ENCODE measurements around the gene CLIC4. TPM values are rescaled to one million over a fixed set of nuclear protein-coding genes. Genes with fewer than 3 reads are reported as not detected.

The CLIC4 gene
- total and polyA plus RNA-seq, 2 experiments from 2014 or later, result 92.5 to 308 TPM

DNA sequence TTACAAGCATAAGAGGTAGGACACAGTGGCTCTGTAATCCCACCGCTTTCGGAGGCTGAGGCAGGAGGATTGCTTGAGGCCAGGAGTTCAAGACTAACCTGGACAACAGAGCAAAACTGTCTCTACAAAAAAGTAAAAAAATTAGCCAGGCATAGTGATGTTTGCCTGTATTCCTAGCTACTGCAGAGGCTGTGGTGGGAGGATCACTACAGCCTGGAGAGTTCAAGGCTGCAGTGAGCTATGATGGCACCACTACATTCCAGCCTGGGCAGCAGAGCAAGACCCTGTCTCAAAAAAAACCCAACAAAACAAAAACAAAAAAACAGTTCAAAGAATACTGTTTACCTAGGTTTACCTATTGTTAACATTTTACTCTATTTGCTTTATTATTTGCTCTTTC lies 37.4 kb downstream of the CLIC4 start:
- Mint-ChIP-seq H3K36me3 (ENCODE audit: low read depth) (peaks cover 19% of the 10 kb centered on the region; the same call in 2 of the 3 replicates), H3K27me3 (ENCODE audit: insufficient read depth, low read depth, poor library complexity) (no peaks in the 10 kb centered on the region), H3K27ac (no peak overlapping the region), H3K4me3 (no peak overlapping the region), H3K4me1 (peaks cover 9% of the 10 kb centered on the region; the same call in 2 of the 3 replicates), H3K9me3 (no peaks in the 10 kb centered on the region)
- H3K4me2 ChIP-seq, result no peak overlapping the region
- H3K27me3 ChIP-seq (ENCODE audit: insufficient read depth), result no peaks in the 10 kb centered on the region
- no peaks in the 10 kb centered on the region for H3K9me2 ChIP-seq (ENCODE audit: insufficient read depth)
- no peak for DNase-seq (ENCODE audit: low spot score)
- H3K27ac ChIP-seq (ENCODE audit: low read depth), result no peak overlapping the region; the same call in 1 of the 2 replicates
- H2AFZ ChIP-seq, result no peak overlapping the region
- H3K79me2 ChIP-seq (replicated peaks; ENCODE audit: insufficient read depth), result peaks cover 100% of the 10 kb centered on the region
- no peak for ATAC-seq
- H3F3A ChIP-seq (replicated peaks; ENCODE audit: low read depth), result 0 out of 2 replicates have a peak, but pooled peaks cover 9% of the 10 kb centered on the region
- TF ChIP-seq STAT1 (IDR thresholded peaks at IDR 0.05; ENCODE audit: unreplicated experiment), result no peak
- TF ChIP-seq NANOG (IDR thresholded peaks at IDR 0.05; ENCODE audit: borderline replicate concordance), result no peak
- no peak for TF ChIP-seq CREB1 (CRISPR knock-in tag; IDR thresholded peaks at IDR 0.05; ENCODE audit: low read depth)
- no peak for TF ChIP-seq POLR2AphosphoS5 (IDR thresholded peaks at IDR 0.05; ENCODE audit: low read depth)
- TF ChIP-seq JUNB (IDR thresholded peaks at IDR 0.05; ENCODE audit: unreplicated experiment), result no peak
- TF ChIP-seq, protein P1, sequence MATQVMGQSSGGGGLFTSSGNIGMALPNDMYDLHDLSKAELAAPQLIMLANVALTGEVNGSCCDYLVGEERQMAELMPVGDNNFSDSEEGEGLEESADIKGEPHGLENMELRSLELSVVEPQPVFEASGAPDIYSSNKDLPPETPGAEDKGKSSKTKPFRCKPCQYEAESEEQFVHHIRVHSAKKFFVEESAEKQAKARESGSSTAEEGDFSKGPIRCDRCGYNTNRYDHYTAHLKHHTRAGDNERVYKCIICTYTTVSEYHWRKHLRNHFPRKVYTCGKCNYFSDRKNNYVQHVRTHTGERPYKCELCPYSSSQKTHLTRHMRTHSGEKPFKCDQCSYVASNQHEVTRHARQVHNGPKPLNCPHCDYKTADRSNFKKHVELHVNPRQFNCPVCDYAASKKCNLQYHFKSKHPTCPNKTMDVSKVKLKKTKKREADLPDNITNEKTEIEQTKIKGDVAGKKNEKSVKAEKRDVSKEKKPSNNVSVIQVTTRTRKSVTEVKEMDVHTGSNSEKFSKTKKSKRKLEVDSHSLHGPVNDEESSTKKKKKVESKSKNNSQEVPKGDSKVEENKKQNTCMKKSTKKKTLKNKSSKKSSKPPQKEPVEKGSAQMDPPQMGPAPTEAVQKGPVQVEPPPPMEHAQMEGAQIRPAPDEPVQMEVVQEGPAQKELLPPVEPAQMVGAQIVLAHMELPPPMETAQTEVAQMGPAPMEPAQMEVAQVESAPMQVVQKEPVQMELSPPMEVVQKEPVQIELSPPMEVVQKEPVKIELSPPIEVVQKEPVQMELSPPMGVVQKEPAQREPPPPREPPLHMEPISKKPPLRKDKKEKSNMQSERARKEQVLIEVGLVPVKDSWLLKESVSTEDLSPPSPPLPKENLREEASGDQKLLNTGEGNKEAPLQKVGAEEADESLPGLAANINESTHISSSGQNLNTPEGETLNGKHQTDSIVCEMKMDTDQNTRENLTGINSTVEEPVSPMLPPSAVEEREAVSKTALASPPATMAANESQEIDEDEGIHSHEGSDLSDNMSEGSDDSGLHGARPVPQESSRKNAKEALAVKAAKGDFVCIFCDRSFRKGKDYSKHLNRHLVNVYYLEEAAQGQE (IDR thresholded peaks at IDR 0.05; ENCODE audit: unreplicated experiment), result no peak
- no peak for TF ChIP-seq ZNF114 (CRISPR knock-in tag; IDR thresholded peaks at IDR 0.05)
- TF ChIP-seq, protein P2, sequence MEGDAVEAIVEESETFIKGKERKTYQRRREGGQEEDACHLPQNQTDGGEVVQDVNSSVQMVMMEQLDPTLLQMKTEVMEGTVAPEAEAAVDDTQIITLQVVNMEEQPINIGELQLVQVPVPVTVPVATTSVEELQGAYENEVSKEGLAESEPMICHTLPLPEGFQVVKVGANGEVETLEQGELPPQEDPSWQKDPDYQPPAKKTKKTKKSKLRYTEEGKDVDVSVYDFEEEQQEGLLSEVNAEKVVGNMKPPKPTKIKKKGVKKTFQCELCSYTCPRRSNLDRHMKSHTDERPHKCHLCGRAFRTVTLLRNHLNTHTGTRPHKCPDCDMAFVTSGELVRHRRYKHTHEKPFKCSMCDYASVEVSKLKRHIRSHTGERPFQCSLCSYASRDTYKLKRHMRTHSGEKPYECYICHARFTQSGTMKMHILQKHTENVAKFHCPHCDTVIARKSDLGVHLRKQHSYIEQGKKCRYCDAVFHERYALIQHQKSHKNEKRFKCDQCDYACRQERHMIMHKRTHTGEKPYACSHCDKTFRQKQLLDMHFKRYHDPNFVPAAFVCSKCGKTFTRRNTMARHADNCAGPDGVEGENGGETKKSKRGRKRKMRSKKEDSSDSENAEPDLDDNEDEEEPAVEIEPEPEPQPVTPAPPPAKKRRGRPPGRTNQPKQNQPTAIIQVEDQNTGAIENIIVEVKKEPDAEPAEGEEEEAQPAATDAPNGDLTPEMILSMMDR (conservative IDR thresholded peaks at IDR 0.05; ENCODE audit: low read depth in 2 of 2), result no peak
- TF ChIP-seq EZH2phosphoT487 (IDR thresholded peaks at IDR 0.05; ENCODE audit: unreplicated experiment), result no peak
- TF ChIP-seq, protein P3, sequence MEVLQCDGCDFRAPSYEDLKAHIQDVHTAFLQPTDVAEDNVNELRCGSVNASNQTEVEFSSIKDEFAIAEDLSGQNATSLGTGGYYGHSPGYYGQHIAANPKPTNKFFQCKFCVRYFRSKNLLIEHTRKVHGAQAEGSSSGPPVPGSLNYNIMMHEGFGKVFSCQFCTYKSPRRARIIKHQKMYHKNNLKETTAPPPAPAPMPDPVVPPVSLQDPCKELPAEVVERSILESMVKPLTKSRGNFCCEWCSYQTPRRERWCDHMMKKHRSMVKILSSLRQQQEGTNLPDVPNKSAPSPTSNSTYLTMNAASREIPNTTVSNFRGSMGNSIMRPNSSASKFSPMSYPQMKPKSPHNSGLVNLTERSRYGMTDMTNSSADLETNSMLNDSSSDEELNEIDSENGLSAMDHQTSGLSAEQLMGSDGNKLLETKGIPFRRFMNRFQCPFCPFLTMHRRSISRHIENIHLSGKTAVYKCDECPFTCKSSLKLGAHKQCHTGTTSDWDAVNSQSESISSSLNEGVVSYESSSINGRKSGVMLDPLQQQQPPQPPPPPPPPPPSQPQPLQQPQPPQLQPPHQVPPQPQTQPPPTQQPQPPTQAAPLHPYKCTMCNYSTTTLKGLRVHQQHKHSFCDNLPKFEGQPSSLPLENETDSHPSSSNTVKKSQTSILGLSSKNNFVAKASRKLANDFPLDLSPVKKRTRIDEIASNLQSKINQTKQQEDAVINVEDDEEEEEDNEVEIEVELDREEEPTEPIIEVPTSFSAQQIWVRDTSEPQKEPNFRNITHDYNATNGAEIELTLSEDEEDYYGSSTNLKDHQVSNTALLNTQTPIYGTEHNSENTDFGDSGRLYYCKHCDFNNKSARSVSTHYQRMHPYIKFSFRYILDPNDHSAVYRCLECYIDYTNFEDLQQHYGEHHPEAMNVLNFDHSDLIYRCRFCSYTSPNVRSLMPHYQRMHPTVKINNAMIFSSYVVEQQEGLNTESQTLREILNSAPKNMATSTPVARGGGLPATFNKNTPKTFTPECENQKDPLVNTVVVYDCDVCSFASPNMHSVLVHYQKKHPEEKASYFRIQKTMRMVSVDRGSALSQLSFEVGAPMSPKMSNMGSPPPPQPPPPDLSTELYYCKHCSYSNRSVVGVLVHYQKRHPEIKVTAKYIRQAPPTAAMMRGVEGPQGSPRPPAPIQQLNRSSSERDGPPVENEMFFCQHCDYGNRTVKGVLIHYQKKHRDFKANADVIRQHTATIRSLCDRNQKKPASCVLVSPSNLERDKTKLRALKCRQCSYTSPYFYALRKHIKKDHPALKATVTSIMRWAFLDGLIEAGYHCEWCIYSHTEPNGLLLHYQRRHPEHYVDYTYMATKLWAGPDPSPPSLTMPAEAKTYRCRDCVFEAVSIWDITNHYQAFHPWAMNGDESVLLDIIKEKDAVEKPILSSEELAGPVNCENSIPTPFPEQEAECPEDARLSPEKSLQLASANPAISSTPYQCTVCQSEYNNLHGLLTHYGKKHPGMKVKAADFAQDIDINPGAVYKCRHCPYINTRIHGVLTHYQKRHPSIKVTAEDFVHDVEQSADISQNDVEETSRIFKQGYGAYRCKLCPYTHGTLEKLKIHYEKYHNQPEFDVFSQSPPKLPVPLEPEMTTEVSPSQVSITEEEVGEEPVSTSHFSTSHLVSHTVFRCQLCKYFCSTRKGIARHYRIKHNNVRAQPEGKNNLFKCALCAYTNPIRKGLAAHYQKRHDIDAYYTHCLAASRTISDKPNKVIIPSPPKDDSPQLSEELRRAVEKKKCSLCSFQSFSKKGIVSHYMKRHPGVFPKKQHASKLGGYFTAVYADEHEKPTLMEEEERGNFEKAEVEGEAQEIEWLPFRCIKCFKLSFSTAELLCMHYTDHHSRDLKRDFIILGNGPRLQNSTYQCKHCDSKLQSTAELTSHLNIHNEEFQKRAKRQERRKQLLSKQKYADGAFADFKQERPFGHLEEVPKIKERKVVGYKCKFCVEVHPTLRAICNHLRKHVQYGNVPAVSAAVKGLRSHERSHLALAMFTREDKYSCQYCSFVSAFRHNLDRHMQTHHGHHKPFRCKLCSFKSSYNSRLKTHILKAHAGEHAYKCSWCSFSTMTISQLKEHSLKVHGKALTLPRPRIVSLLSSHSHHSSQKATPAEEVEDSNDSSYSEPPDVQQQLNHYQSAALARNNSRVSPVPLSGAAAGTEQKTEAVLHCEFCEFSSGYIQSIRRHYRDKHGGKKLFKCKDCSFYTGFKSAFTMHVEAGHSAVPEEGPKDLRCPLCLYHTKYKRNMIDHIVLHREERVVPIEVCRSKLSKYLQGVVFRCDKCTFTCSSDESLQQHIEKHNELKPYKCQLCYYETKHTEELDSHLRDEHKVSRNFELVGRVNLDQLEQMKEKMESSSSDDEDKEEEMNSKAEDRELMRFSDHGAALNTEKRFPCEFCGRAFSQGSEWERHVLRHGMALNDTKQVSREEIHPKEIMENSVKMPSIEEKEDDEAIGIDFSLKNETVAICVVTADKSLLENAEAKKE (CRISPR knock-in tag; IDR thresholded peaks at IDR 0.05), result no peak
- no peak for TF ChIP-seq EZH2 (IDR thresholded peaks at IDR 0.05; ENCODE audit: low read depth, unreplicated experiment)
- TF ChIP-seq, protein P4, sequence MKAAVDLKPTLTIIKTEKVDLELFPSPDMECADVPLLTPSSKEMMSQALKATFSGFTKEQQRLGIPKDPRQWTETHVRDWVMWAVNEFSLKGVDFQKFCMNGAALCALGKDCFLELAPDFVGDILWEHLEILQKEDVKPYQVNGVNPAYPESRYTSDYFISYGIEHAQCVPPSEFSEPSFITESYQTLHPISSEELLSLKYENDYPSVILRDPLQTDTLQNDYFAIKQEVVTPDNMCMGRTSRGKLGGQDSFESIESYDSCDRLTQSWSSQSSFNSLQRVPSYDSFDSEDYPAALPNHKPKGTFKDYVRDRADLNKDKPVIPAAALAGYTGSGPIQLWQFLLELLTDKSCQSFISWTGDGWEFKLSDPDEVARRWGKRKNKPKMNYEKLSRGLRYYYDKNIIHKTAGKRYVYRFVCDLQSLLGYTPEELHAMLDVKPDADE (IDR thresholded peaks at IDR 0.05), result no peak
- no peak for TF ChIP-seq ZNF331 (CRISPR knock-in tag; IDR thresholded peaks at IDR 0.05; ENCODE audit: low read depth)
- H4K20me1 ChIP-seq (replicated peaks; ENCODE audit: insufficient read depth), result peaks cover 63% of the 10 kb centered on the region
- no peaks in the 10 kb centered on the region for H3K36me3 ChIP-seq (ENCODE audit: insufficient read depth)
- no peaks in the 10 kb centered on the region; the same call in 1 of the 2 replicates for H3K4me1 ChIP-seq (ENCODE audit: insufficient read depth)
- H3K4me3 ChIP-seq, result no peak overlapping the region

All from GM23338 (cell line).